HCT116 (cell line): ENCODE measurements around the gene LSS. TPM values are rescaled to one million over a fixed set of nuclear protein-coding genes. Genes with fewer than 3 reads are reported as not detected.
A peak's percentile ranks its signal among the peaks of the same experiment; 100 is the strongest.
"Not testable (repeated sequence)": the region's sequence is repeated elsewhere in the genome, so short reads cannot be mapped to it uniquely, and the experiment has no call there.

Experiments
- ATAC-seq: fragments of 200-7000 bp; cut with Tn5 transposase; 2 replicates; pipeline ENCODE4 v1.9.1; 2020; ENCODE audit warnings: mild to moderate bottlenecking, moderate library complexity
- BruUV-seq: library from RNA; stranded (reverse); fragments of 400-500 nt; replicated peaks from 2 replicates; lab custom pipeline; 2021; lab: Mats Ljungman, UMichigan
- CTCF ChIA-PET: fragments of 300-600 bp; sonication (Branson Sonifier 250); formaldehyde crosslinking; loops from one replicate; lab custom pipeline; 2021; ENCODE audit warnings: antibody characterized with exemption; lab: Charles Lee
- POLR2A ChIA-PET: fragments of 300-600, 350-600 bp; sonication (Branson Sonifier 250); formaldehyde crosslinking; loops from one replicate; lab custom pipeline; 2021; ENCODE audit warnings: antibody characterized with exemption; lab: Charles Lee
- RAD21 ChIA-PET, 2 experiments: fragments of 300-600 bp; sonication (Branson Sonifier 250); formaldehyde crosslinking; loops; one replicate each; lab custom pipeline; 2023; ENCODE audit warnings: low total read pairs in 2 of 2; ENCODE audit not compliant: uncharacterized antibody in 2 of 2, unreplicated experiment in 2 of 2, low non-redundant PET in 1 of 2; lab: Charles Lee
- DNase-seq: peaks from one replicate; pipeline ENCODE4 v3.0.0-alpha.2; 2010; ENCODE audit warnings: low read depth, low spot score
- H2AFZ ChIP-seq: fragments of 200-600 bp; shearing (Covaris generic), sonication (generic); 2 replicates; pipeline ENCODE4 v1.6.1; 2017; ENCODE audit warnings: low read depth, mixed run types, mixed read lengths, antibody characterized with exemption, low read length; ENCODE audit not compliant: poor library complexity, severe bottlenecking
- H3K27ac ChIP-seq: 2 replicates; pipeline ENCODE4 v1.5.1; 2012; ENCODE audit warnings: low read depth, low read length
- H3K27me3 ChIP-seq: fragments of 200-600 bp; sonication (generic); 2 replicates; pipeline ENCODE4 v1.6.1; 2016; ENCODE audit warnings: mixed run types, low read length, mixed read lengths; ENCODE audit not compliant: insufficient read depth
- H3K36me3 ChIP-seq, 2 experiments: fragments of 200-500 bp in 1 of 2; fragments of 200-600 bp in 1 of 2; sonication (Bioruptor generic) in 1 of 2; sonication (generic) in 1 of 2; 2 replicates each; pipeline versions ENCODE4 v1.5.1 to v1.6.1; 2014 to 2016; ENCODE audit warnings: low read length in 2 of 2, inconsistent platforms in 1 of 2, mixed read lengths in 1 of 2, mixed run types in 1 of 2; ENCODE audit not compliant: insufficient read depth in 2 of 2, control insufficient read depth in 1 of 2
- H3K4me1 ChIP-seq, 2 experiments: fragments of 200-600 bp in 1 of 2; sonication (generic) in 1 of 2; 2 replicates each; pipeline versions ENCODE4 v1.5.1 to v1.6.1; 2012 to 2017; ENCODE audit warnings: low read length in 2 of 2, inconsistent platforms in 1 of 2, mild to moderate bottlenecking in 1 of 2, mixed read lengths in 1 of 2, mixed run types in 1 of 2, moderate library complexity in 1 of 2; ENCODE audit not compliant: insufficient read depth in 2 of 2, control insufficient read depth in 1 of 2
- H3K4me2 ChIP-seq: fragments of 200-600 bp; sonication (generic); 2 replicates; pipeline ENCODE4 v1.6.1; 2017; ENCODE audit warnings: mixed run types, low read length, mixed read lengths
- H3K4me3 ChIP-seq, 2 experiments: fragments of 200-600 bp in 1 of 2; sonication (generic) in 1 of 2; replicated peaks in 1 of 2; 2 replicates each; pipeline ENCODE4 v1.5.1; 2011 to 2016; ENCODE audit warnings: low read length in 2 of 2, control low read depth in 1 of 2, low read depth in 1 of 2, mild to moderate bottlenecking in 1 of 2, mixed read lengths in 1 of 2, mixed run types in 1 of 2
- H3K79me2 ChIP-seq: fragments of 200-600 bp; sonication (generic); 2 replicates; pipeline ENCODE4 v1.6.1; 2017; ENCODE audit warnings: mild to moderate bottlenecking, mixed run types, low read length, moderate library complexity, mixed read lengths; ENCODE audit not compliant: insufficient read depth
- H3K9ac ChIP-seq: fragments of 200-600 bp; sonication (generic); 2 replicates; pipeline ENCODE4 v1.6.1; 2016; ENCODE audit warnings: low read length, mixed read lengths
- H3K9me2 ChIP-seq: fragments of 200-600 bp; sonication (generic), shearing (Covaris generic); 2 replicates; pipeline ENCODE4 v1.6.1; 2017; ENCODE audit warnings: mixed run types, mild to moderate bottlenecking, moderate library complexity; ENCODE audit not compliant: insufficient read depth
- H3K9me3 ChIP-seq, 2 experiments: fragments of 200-500 bp in 1 of 2; fragments of 200-600 bp in 1 of 2; sonication (Bioruptor generic) in 1 of 2; sonication (generic) in 1 of 2; 2 replicates each; pipeline ENCODE4 v1.6.1; 2014 to 2017; ENCODE audit warnings: low read length in 2 of 2, mixed read lengths in 2 of 2, inconsistent platforms in 1 of 2, low read depth in 1 of 2, mild to moderate bottlenecking in 1 of 2, mixed run types in 1 of 2, moderate library complexity in 1 of 2; ENCODE audit not compliant: control insufficient read depth in 1 of 2, insufficient read depth in 1 of 2
- H4K20me1 ChIP-seq: fragments of 200-600 bp; sonication (generic), shearing (Covaris generic); 2 replicates; pipeline ENCODE4 v1.6.1; 2017; ENCODE audit warnings: mixed run types, mild to moderate bottlenecking, moderate library complexity; ENCODE audit not compliant: insufficient read depth
- CBX3 ChIP-seq: IDR thresholded peaks from 2 replicates; pipeline ENCODE4 v1.6.1; 2012; ENCODE audit warnings: low read depth
- CTCF ChIP-seq, 3 experiments: fragments of 200-600 bp in 1 of 3; sonication (generic) in 1 of 3; IDR thresholded peaks in 2 of 3; conservative IDR thresholded peaks in 1 of 3; 2 replicates each; pipeline ENCODE4 v1.5.1; 2012 to 2017; ENCODE audit warnings: low read depth in 2 of 3, low read length in 2 of 3, antibody characterized with exemption in 1 of 3, borderline replicate concordance in 1 of 3, control low read depth in 1 of 3, mild to moderate bottlenecking in 1 of 3, mixed read lengths in 1 of 3, mixed run types in 1 of 3, moderate library complexity in 1 of 3; ENCODE audit not compliant: insufficient read depth in 1 of 3
- EGR1 ChIP-seq: IDR thresholded peaks from 2 replicates; pipeline ENCODE4 v1.6.1; 2012; ENCODE audit warnings: low read depth
- ELF1 ChIP-seq: IDR thresholded peaks from 2 replicates; pipeline ENCODE4 v1.6.1; 2012; ENCODE audit warnings: low read depth, borderline replicate concordance
- EZH2 ChIP-seq: fragments of 200-600 bp; sonication (generic); IDR thresholded peaks from 2 replicates; pipeline ENCODE4 v1.6.1; 2017; ENCODE audit warnings: antibody characterized with exemption, mixed run types
- POLR2AphosphoS5 ChIP-seq: IDR thresholded peaks from 2 replicates; pipeline ENCODE4 v1.6.1; 2011; ENCODE audit warnings: mild to moderate bottlenecking, low read depth, low read length, moderate library complexity
- RAD21 ChIP-seq: IDR thresholded peaks from 2 replicates; pipeline ENCODE4 v1.6.1; 2012; ENCODE audit warnings: low read depth, mild to moderate bottlenecking
- REST ChIP-seq: IDR thresholded peaks from 2 replicates; pipeline ENCODE4 v1.6.1; 2012; ENCODE audit warnings: low read depth
- YY1 ChIP-seq: IDR thresholded peaks from 2 replicates; pipeline ENCODE4 v1.6.1; 2011; ENCODE audit warnings: low read length, low read depth, moderate library complexity, mild to moderate bottlenecking; ENCODE audit not compliant: insufficient replicate concordance; ENCODE audit errors: extremely low read depth
- ZBTB33 ChIP-seq: IDR thresholded peaks from 2 replicates; pipeline ENCODE4 v1.6.1; 2011; ENCODE audit warnings: mild to moderate bottlenecking, low read length, moderate library complexity; ENCODE audit not compliant: insufficient replicate concordance; ENCODE audit errors: extremely low read depth
- ZFX ChIP-seq: fragments of 450-650 bp; IDR thresholded peaks from 2 replicates; pipeline ENCODE4 v1.6.1; 2017
- intact Hi-C: fragments of 100-400 bp; cut with micrococcal nuclease; formaldehyde crosslinking; loops from 2 replicates; pipeline ENCODE4 v1.10.0; 2022
- total RNA-seq: library from RNA; stranded (reverse); gene quantifications from one replicate; pipeline ENCODE4 v1.2.1, GENCODE V29; 2021; ENCODE audit not compliant: unreplicated experiment

The LSS gene
- total RNA-seq, 1 experiment from 2014 or later, result 44.7 TPM

- BruUV-seq, H3K9me3 ChIP-seq, H3K4me3 ChIP-seq, H3K79me2 ChIP-seq, H4K20me1 ChIP-seq, H3K36me3 ChIP-seq, H3K4me2 ChIP-seq, CTCF ChIA-PET, POLR2A ChIA-PET, H3K9me2 ChIP-seq, H2AFZ ChIP-seq: not testable (repeated sequence)
- ATAC-seq, result peak; percentile 80
- 0 out of 2 replicates have a peak overlapping the region, but pooled peaks have one; percentile 19 for H3K27ac ChIP-seq
- RAD21 ChIA-PET, result interaction anchor here in 1 of 2 experiments (0.7 kb wide), 2 partner anchors 11 to 55 kb away, joined by 5 to 6 read pairs; no protein-coding TSS in a partner anchor
- H3K4me1 ChIP-seq, result peaks cover 0 to 19% of the 10 kb centered on the region in 2 experiments; a peak in 2 of 4 replicates
- TF ChIP-seq CTCF (IDR thresholded peaks at IDR 0.05 in 2 of 3, conservative IDR thresholded peaks at IDR 0.05 in 1 of 3; ENCODE audit: borderline replicate concordance in 1 of 3, insufficient read depth in 1 of 3, low read depth in 2 of 3, low read length in 2 of 3) (peak in 2 of 3 experiments; percentile 86 to 87; a peak in 4 of 6 replicates), ZFX (peak; percentile 43; the same call in 1 of the 2 replicates)
- TF ChIP-seq, all 23 proteins: peak for 2; not testable (repeated sequence) for 21
- intact Hi-C loops, result loop anchor here (5.0 to 10.0 kb wide), 4 partner anchors 65 to 180 kb away; partner anchors contain the start of genes MCM3AP and YBEY
- peak; percentile 78 for DNase-seq
- H3K27me3 ChIP-seq, H3K9ac ChIP-seq: not testable (repeated sequence)
These were observed 81.1 kb downstream of the LSS start for GRCh38 chr21:46147429-46147828.

- H3K9ac ChIP-seq, result no peak overlapping the region
- BruUV-seq, result no TSS peak
- H3K36me3 ChIP-seq, result no peaks in the 10 kb centered on the region
- no peak overlapping the region for H3K4me3 ChIP-seq
- H3K4me2 ChIP-seq, result no peak overlapping the region
- peak overlapping the region; percentile 19; the same call in 1 of the 2 replicates for H3K27ac ChIP-seq
- H3K27me3 ChIP-seq, result no peaks in the 10 kb centered on the region
- intact Hi-C loops, result loop anchor here (5.0 to 10.0 kb wide), 4 partner anchors 65 to 180 kb away; partner anchors contain the start of genes MCM3AP and YBEY
- no peaks in the 10 kb centered on the region for H4K20me1 ChIP-seq
- POLR2A ChIA-PET, result no interaction called here
- no peaks in the 10 kb centered on the region for H3K79me2 ChIP-seq
- CTCF ChIA-PET, result no interaction called here
- no peaks in the 10 kb centered on the region for H3K9me2 ChIP-seq
- H3K4me1 ChIP-seq, result peaks cover 0 to 19% of the 10 kb centered on the region in 2 experiments; a peak in 2 of 4 replicates
- H2AFZ ChIP-seq, result no peak overlapping the region
- no peaks in the 10 kb centered on the region for H3K9me3 ChIP-seq
- RAD21 ChIA-PET, result no interaction called here
- ATAC-seq, result no peak
- no peak for DNase-seq
- no peak for TF ChIP-seq RAD21
- TF ChIP-seq POLR2AphosphoS5, result no peak
- no peak for TF ChIP-seq ZBTB33
- no peak for TF ChIP-seq REST
- TF ChIP-seq ELF1, result no peak
- TF ChIP-seq ZFX, result no peak
- TF ChIP-seq EGR1, result no peak
- no peak for TF ChIP-seq YY1
- TF ChIP-seq EZH2, result no peak
- TF ChIP-seq CBX3, result no peak
These were observed 81.7 kb downstream of the LSS start for GRCh38 chr21:46146856-46147255.
